Hepatocyte (in vitro differentiated cells): ENCODE results near the gene PTGR1.

ENCODE experiments used
- CTCF ChIP-seq: fragments of 200-600 bp; sonication (generic); IDR thresholded peaks from 2 replicates; pipeline ENCODE4 v1.5.1; 2016; ENCODE audit warnings: antibody characterized with exemption, mild to moderate bottlenecking; ENCODE audit not compliant: poor library complexity
- EZH2 ChIP-seq: fragments of 200-600 bp; sonication (generic); IDR thresholded peaks from 2 replicates; pipeline ENCODE4 v1.6.1; 2016; ENCODE audit warnings: antibody characterized with exemption, mild to moderate bottlenecking, borderline replicate concordance
- EZH2phosphoT487 ChIP-seq: fragments of 200-600 bp; sonication (generic); IDR thresholded peaks from one replicate; pipeline ENCODE4 v1.6.1; 2018; ENCODE audit warnings: antibody characterized with exemption, mild to moderate bottlenecking, low read depth, moderate library complexity; ENCODE audit not compliant: unreplicated experiment, severe bottlenecking

- TF ChIP-seq CTCF (no peak), EZH2phosphoT487 (no peak), EZH2 (no peak)
Observed at GRCh38 chr9:111524731-111525055, 74.8 kb downstream of the PTGR1 start.
